ENCODE results near the gene E2F4.

DNA sequence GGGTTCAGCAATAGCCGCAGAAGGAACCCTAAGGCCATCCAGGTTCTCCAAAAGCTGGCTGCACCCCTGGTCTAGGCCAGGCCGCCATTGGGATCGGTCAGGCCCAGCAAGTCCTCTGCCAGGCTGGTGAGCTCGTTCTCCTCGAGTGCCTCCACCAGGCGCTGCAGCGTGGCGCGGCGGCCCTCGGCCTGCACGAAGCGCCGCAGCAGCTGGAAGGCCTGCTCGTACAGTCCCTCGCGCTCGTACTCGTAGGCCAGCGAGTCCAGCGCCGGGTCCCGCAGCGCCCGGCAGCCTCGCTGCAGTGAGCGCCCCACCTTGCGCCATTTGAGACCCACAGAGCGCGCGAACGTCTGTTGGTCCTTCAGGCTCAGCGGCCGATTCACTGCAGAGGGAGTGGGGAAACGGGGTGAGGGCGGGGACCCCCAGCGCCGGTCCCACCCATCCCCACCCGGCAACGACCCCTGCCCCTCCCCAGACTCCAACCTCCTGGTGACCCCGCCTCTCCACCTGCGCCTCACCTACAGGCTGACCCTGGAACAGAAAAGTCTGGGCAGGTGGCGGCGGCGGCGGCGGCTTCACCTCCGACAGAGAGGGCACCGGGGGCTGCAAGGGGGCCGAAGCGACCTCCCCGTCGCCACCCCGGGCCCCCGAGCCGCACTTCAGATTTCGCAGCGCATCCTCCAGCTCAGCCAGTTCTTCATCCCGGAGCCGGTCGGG, 37.2 kb upstream of the E2F4 start:
- TF ChIP-seq, protein P1, sequence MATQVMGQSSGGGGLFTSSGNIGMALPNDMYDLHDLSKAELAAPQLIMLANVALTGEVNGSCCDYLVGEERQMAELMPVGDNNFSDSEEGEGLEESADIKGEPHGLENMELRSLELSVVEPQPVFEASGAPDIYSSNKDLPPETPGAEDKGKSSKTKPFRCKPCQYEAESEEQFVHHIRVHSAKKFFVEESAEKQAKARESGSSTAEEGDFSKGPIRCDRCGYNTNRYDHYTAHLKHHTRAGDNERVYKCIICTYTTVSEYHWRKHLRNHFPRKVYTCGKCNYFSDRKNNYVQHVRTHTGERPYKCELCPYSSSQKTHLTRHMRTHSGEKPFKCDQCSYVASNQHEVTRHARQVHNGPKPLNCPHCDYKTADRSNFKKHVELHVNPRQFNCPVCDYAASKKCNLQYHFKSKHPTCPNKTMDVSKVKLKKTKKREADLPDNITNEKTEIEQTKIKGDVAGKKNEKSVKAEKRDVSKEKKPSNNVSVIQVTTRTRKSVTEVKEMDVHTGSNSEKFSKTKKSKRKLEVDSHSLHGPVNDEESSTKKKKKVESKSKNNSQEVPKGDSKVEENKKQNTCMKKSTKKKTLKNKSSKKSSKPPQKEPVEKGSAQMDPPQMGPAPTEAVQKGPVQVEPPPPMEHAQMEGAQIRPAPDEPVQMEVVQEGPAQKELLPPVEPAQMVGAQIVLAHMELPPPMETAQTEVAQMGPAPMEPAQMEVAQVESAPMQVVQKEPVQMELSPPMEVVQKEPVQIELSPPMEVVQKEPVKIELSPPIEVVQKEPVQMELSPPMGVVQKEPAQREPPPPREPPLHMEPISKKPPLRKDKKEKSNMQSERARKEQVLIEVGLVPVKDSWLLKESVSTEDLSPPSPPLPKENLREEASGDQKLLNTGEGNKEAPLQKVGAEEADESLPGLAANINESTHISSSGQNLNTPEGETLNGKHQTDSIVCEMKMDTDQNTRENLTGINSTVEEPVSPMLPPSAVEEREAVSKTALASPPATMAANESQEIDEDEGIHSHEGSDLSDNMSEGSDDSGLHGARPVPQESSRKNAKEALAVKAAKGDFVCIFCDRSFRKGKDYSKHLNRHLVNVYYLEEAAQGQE (IDR thresholded peaks at IDR 0.05; ENCODE audit: low read depth), result no peak
- TF ChIP-seq CEBPB (IDR thresholded peaks at IDR 0.05) (no peak), EP300 (IDR thresholded peaks at IDR 0.05; ENCODE audit: borderline replicate concordance) (no peak), CREB1 (IDR thresholded peaks at IDR 0.05; ENCODE audit: low read depth) (no peak), EGR1 (IDR thresholded peaks at IDR 0.05) (no peak), TAF1 (IDR thresholded peaks at IDR 0.05; ENCODE audit: low read depth) (no peak), TEAD4 (IDR thresholded peaks at IDR 0.05) (no peak), RAD21 (IDR thresholded peaks at IDR 0.05; ENCODE audit: low read depth) (no peak), TCF12 (IDR thresholded peaks at IDR 0.05; ENCODE audit: low read depth) (no peak), YY1 (IDR thresholded peaks at IDR 0.05; ENCODE audit: low read depth) (no peak)
- TF ChIP-seq, protein P2, sequence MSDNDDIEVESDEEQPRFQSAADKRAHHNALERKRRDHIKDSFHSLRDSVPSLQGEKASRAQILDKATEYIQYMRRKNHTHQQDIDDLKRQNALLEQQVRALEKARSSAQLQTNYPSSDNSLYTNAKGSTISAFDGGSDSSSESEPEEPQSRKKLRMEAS (IDR thresholded peaks at IDR 0.05), result no peak
- TF ChIP-seq, protein P3, sequence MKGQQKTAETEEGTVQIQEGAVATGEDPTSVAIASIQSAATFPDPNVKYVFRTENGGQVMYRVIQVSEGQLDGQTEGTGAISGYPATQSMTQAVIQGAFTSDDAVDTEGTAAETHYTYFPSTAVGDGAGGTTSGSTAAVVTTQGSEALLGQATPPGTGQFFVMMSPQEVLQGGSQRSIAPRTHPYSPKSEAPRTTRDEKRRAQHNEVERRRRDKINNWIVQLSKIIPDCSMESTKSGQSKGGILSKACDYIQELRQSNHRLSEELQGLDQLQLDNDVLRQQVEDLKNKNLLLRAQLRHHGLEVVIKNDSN (IDR thresholded peaks at IDR 0.05), result no peak

Measured in Ishikawa (cell line).